Activated naive CD4-positive, alpha-beta T cell treated with anti-CD3 and anti-CD28 coated beads, Interleukin-2, amount 50 U/mL, for 72 hours (primary cell): ENCODE measurements around the gene VKORC1. TPM values are rescaled to one million over a fixed set of nuclear protein-coding genes. Genes with fewer than 3 reads are reported as not detected.

ENCODE experiments used
- ATAC-seq, 2 donors: fragments of 150-1000 bp; cut with Tn5 transposase; 2 replicates each; pipeline ENCODE4 v1.10.0; 2021; ENCODE audit warnings: mild to moderate bottlenecking in 2 of 2, moderate library complexity in 2 of 2
- DNase-seq, 2 donors: peaks; one replicate each; pipeline ENCODE4 v3.0.0; 2021 to 2022; ENCODE audit warnings: low spot score in 2 of 2
- H3K27ac Mint-ChIP-seq, 2 donors: one replicate each; pipeline ENCODE4 v1.8.0; 2022; ENCODE audit warnings: mild to moderate bottlenecking in 2 of 2, mixed read lengths in 2 of 2
- H3K36me3 Mint-ChIP-seq, 2 donors: one replicate each; pipeline ENCODE4 v1.8.0; 2022; ENCODE audit warnings: mixed read lengths in 2 of 2
- H3K9me3 Mint-ChIP-seq, 2 donors: one replicate each; pipeline ENCODE4 v1.8.0; 2022; ENCODE audit warnings: mixed read lengths in 2 of 2
- total RNA-seq, 2 donors: library from RNA; stranded (reverse); gene quantifications; one replicate each; pipeline ENCODE4 v1.2.3, GENCODE V29; 2022

Gene VKORC1
- total RNA-seq, 2 donors from 2014 or later = 41.4 to 91.4 TPM

GRCh38 chr16:31080756-31081419, 13.7 kb downstream of the VKORC1 start:
- peak overlapping the region; percentile 44 to 71 for H3K27ac Mint-ChIP-seq
- H3K36me3 Mint-ChIP-seq = peaks cover 6 to 9% of the 10 kb centered on the region in 2 donors

GRCh38 chr16:31080035-31080629, 14.5 kb downstream of the VKORC1 start:
- DNase-seq = no peak
- H3K27ac Mint-ChIP-seq = peak overlapping the region in 1 of 2 donors; percentile 71
- H3K36me3 Mint-ChIP-seq = peaks cover 6 to 11% of the 10 kb centered on the region in 2 donors
- ATAC-seq = no peak
- no peaks in the 10 kb centered on the region for H3K9me3 Mint-ChIP-seq

More at GRCh38 chr16:31080756-31081419, 13.7 kb downstream of the VKORC1 start:
- no peak for DNase-seq
- no peak for ATAC-seq
- H3K9me3 Mint-ChIP-seq = no peaks in the 10 kb centered on the region

GRCh38 chr16:31079342-31079944, 15.2 kb downstream of the VKORC1 start:
- Mint-ChIP-seq H3K9me3 (no peaks in the 10 kb centered on the region), H3K27ac (peak overlapping the region; percentile 71 to 84), H3K36me3 (peaks cover 13 to 18% of the 10 kb centered on the region in 2 donors)
- ATAC-seq (no peak), DNase-seq (no peak)

- H3K9me3 Mint-ChIP-seq = no peaks in the 10 kb centered on the region
- ATAC-seq = no peak
- DNase-seq = no peak
- H3K36me3 Mint-ChIP-seq = peaks cover 15 to 20% of the 10 kb centered on the region in 2 donors
- H3K27ac Mint-ChIP-seq = peak overlapping the region; percentile 71 to 84
Observed at GRCh38 chr16:31078597-31079341, 15.8 kb downstream of the VKORC1 start.

- DNase-seq = no peak
- peaks cover 18 to 24% of the 10 kb centered on the region in 2 donors for H3K36me3 Mint-ChIP-seq
- H3K27ac Mint-ChIP-seq = peak overlapping the region; percentile 23 to 71
- no peak for ATAC-seq
- no peaks in the 10 kb centered on the region for H3K9me3 Mint-ChIP-seq
Observed at GRCh38 chr16:31077592-31078396, 16.8 kb downstream of the VKORC1 start.

- H3K36me3 Mint-ChIP-seq = peaks cover 25 to 32% of the 10 kb centered on the region in 2 donors
- DNase-seq (no peak), ATAC-seq (no peak)
- no peaks in the 10 kb centered on the region for H3K9me3 Mint-ChIP-seq
- no peak overlapping the region for H3K27ac Mint-ChIP-seq
Observed at GRCh38 chr16:31077024-31077423, 17.6 kb downstream of the VKORC1 start.

- no peak for ATAC-seq
- no peak for DNase-seq
- no peaks in the 10 kb centered on the region for H3K9me3 Mint-ChIP-seq
- H3K27ac Mint-ChIP-seq = peak overlapping the region; percentile 87 to 99
- peaks cover 28 to 34% of the 10 kb centered on the region in 2 donors for H3K36me3 Mint-ChIP-seq
Observed at GRCh38 chr16:31076319-31076718, 18.3 kb downstream of the VKORC1 start.

GRCh38 chr16:31074814-31075183, 19.8 kb downstream of the VKORC1 start:
- no peak for ATAC-seq
- Mint-ChIP-seq H3K27ac (peak overlapping the region; percentile 98 to 99), H3K9me3 (no peaks in the 10 kb centered on the region), H3K36me3 (peaks cover 28 to 34% of the 10 kb centered on the region in 2 donors)
- no peak for DNase-seq

GRCh38 chr16:31073970-31074813, 20.4 kb downstream of the VKORC1 start, which contains the start of the genes ZNF646 and ZNF668:
TSS of gene ZNF646 (plus strand) at chr16:31074422. CDS start at chr16:31076325, 1,903 bp downstream.
TSS of gene ZNF668 (minus strand) at chr16:31074240. CDS start at chr16:31064459, 9,781 bp downstream.
- DNase-seq (peak; percentile 94 to 97), ATAC-seq (peak; percentile 82 to 84)
- peaks cover 28 to 34% of the 10 kb centered on the region in 2 donors for H3K36me3 Mint-ChIP-seq
- H3K9me3 Mint-ChIP-seq = no peaks in the 10 kb centered on the region
- peak within 1 kb of the TSS; percentile 99 for H3K27ac Mint-ChIP-seq

- peak overlapping the region; percentile 99 for H3K27ac Mint-ChIP-seq
- ATAC-seq (peak; percentile 49 to 75), DNase-seq (peak; percentile 80 to 88)
- H3K36me3 Mint-ChIP-seq = peaks cover 28 to 34% of the 10 kb centered on the region in 2 donors
- no peaks in the 10 kb centered on the region for H3K9me3 Mint-ChIP-seq
Observed at GRCh38 chr16:31073142-31073969, 21.2 kb downstream of the VKORC1 start.

GRCh38 chr16:31072540-31073141, 22.0 kb downstream of the VKORC1 start:
- Mint-ChIP-seq H3K27ac (peak overlapping the region; percentile 99), H3K9me3 (no peaks in the 10 kb centered on the region), H3K36me3 (peaks cover 22 to 27% of the 10 kb centered on the region in 2 donors)
- ATAC-seq = no peak
- peak in 1 of 2 donors; percentile 35 for DNase-seq

- ATAC-seq (no peak), DNase-seq (no peak)
- no peaks in the 10 kb centered on the region for H3K9me3 Mint-ChIP-seq
- peaks cover 22 to 25% of the 10 kb centered on the region in 2 donors for H3K36me3 Mint-ChIP-seq
- H3K27ac Mint-ChIP-seq = peak overlapping the region; percentile 99
Observed at GRCh38 chr16:31071861-31072260, 22.7 kb downstream of the VKORC1 start.

GRCh38 chr16:31067342-31067741, 27.3 kb downstream of the VKORC1 start:
- ATAC-seq (no peak), DNase-seq (no peak)
- Mint-ChIP-seq H3K9me3 (no peaks in the 10 kb centered on the region), H3K27ac (no peak overlapping the region), H3K36me3 (peaks cover 19 to 27% of the 10 kb centered on the region in 2 donors)

- DNase-seq (no peak), ATAC-seq (peak; percentile 37 to 46)
- peak overlapping the region; percentile 64 to 90 for H3K27ac Mint-ChIP-seq
- H3K36me3 Mint-ChIP-seq = peaks cover 20 to 21% of the 10 kb centered on the region in 2 donors
- no peaks in the 10 kb centered on the region for H3K9me3 Mint-ChIP-seq
Observed at GRCh38 chr16:31064882-31065461, 29.6 kb downstream of the VKORC1 start.
